Skeletal muscle satellite cell (primary cell): ENCODE data around the gene SLC39A10.
"Not testable (repeated sequence)": the region's sequence is repeated elsewhere in the genome, so short reads cannot be mapped to it uniquely, and the experiment has no call there.

Experiments
- H3K27me3 ChIP-seq: 2 replicates; pipeline ENCODE4 v1.7.0; 2013; ENCODE audit warnings: low read length; ENCODE audit not compliant: control insufficient read depth, insufficient read depth
- H3K36me3 ChIP-seq: 2 replicates; pipeline ENCODE4 v1.7.0; 2013; ENCODE audit warnings: mild to moderate bottlenecking, control low read depth, low read length; ENCODE audit not compliant: insufficient read depth
- H3K4me1 ChIP-seq: 2 replicates; pipeline ENCODE4 v1.7.0; 2013; ENCODE audit warnings: low read length; ENCODE audit not compliant: control insufficient read depth, insufficient read depth
- H3K4me2 ChIP-seq: 2 replicates; pipeline ENCODE4 v1.7.0; 2013; ENCODE audit warnings: mild to moderate bottlenecking, low read length
- H3K4me3 ChIP-seq: 2 replicates; pipeline ENCODE4 v1.7.0; 2013; ENCODE audit warnings: low read length
- H3K9ac ChIP-seq: 2 replicates; pipeline ENCODE4 v1.7.0; 2013; ENCODE audit warnings: mild to moderate bottlenecking, low read depth, low read length, moderate library complexity
- H3K9me3 ChIP-seq: replicated peaks from 2 replicates; pipeline ENCODE4 v1.7.0; 2013; ENCODE audit warnings: mild to moderate bottlenecking, control low read depth, low read length

The SLC39A10 gene

DNA sequence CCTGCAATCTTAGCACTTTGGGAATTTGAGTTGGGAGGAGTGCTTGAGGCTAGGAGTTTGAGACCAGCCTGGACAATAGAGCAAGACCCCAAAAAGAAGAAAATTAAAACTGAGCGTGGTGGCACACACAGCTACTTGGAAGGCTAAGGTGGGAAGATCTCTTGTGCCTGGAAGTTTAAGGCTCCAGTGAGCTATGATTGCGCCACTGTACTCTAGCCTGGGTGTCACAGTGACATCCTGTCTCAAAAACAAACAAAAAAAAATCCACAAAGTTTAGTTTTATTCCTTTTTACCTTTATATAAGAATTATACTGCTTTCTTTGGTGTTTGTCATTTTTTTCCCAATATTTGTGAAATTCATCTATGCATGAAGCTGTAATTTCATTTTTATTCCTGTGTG, 20.3 kb downstream of the SLC39A10 start:
- no peaks in the 10 kb centered on the region for H3K27me3 ChIP-seq
- H3K9me3 ChIP-seq: no peaks in the 10 kb centered on the region
- H3K36me3 ChIP-seq: peaks cover 9% of the 10 kb centered on the region
- no peak overlapping the region for H3K4me2 ChIP-seq
- H3K4me1 ChIP-seq: peaks cover 6% of the 10 kb centered on the region
- H3K9ac ChIP-seq: no peak overlapping the region
- H3K4me3 ChIP-seq: no peak overlapping the region

DNA sequence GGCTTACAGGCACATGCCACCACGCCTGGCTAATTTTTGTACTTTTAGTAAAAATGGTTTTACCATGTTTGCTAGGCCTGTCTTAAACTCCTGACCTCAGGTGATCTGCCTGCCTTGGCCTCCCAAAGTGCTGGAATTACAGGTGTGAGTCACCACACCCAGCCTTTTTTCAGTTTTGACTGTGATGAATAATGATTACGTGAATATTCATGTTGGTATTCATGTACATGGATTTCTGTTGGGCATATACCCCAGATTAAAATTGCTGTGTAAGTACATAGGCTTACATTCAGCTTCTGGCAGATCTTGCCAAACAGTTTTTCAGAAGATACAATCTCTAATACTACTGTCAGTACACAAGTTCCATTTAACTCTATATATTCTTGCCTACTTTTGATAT, 20.9 kb downstream of the SLC39A10 start:
- Histone ChIP-seq H3K9me3 (no peaks in the 10 kb centered on the region), H3K4me3 (no peak overlapping the region), H3K9ac (no peak overlapping the region), H3K4me2 (no peak overlapping the region), H3K36me3 (peaks cover 9% of the 10 kb centered on the region), H3K27me3 (no peaks in the 10 kb centered on the region), H3K4me1 (peaks cover 6% of the 10 kb centered on the region)

DNA sequence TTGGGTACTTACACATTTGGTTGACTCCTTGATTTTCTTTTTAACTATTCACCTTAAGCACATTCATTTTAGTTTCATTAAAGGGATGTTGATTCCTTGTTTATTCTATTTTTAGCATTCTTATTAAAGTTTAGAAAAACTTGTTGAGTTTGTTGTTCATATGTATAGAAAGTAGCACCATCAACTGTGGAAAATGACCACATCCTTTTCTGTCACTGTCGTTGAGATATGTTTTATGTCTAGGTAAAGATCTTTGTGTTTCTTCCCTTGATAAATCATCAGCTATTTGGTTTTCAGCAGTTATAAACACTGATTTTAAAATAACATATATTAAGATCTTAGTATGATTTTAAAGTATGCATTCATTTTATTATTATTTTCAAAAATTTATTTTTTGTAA, 25.1 kb downstream of the SLC39A10 start:
- Histone ChIP-seq H3K4me3 (no peak overlapping the region), H3K36me3 (peaks cover 9% of the 10 kb centered on the region), H3K9ac (no peak overlapping the region), H3K4me1 (peaks cover 4% of the 10 kb centered on the region), H3K9me3 (no peaks in the 10 kb centered on the region), H3K4me2 (no peak overlapping the region), H3K27me3 (no peaks in the 10 kb centered on the region)

DNA sequence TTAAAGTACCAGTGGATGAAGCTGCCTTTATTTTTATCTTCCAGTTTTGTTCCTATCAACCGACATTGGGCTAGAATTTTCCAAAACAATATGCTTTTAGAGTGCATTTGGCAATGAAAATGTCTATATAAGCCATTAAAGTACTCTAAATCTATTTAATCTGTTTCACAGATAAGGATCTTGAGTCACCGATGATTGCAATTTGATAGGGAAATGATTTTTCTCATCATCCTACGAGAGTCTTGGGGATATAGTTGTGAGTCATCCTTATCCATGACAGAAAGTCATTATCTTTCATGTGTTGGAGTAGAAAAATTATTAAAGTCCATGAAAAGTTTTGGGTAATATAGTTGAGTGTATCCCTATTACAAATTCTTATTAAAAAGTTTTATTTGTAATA, 26.1 kb downstream of the SLC39A10 start:
- no peaks in the 10 kb centered on the region for H3K27me3 ChIP-seq
- no peaks in the 10 kb centered on the region for H3K9me3 ChIP-seq
- no peak overlapping the region for H3K4me2 ChIP-seq
- H3K9ac ChIP-seq: no peak overlapping the region
- peaks cover 9% of the 10 kb centered on the region for H3K36me3 ChIP-seq
- H3K4me3 ChIP-seq: no peak overlapping the region
- H3K4me1 ChIP-seq: peaks cover 4% of the 10 kb centered on the region

DNA sequence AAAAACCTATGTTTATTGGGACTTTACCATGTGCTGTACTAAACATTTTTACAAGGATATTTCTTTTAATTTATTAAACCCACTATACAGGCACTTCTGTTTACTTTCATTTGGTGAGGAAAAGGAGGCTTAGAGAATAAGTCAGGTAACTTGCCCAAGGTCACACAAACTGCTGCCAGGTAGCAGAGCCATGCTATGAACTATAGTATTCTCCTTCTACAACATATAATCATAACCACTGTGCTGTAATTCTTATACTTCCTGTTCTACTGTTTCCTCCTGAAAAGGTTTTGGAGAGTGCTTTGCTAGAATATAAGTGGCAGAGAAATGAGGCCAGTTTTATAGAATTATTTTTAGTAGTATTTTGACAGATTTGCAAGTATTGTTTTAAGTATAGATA, 29.5 kb downstream of the SLC39A10 start:
- Histone ChIP-seq H3K9me3 (no peaks in the 10 kb centered on the region), H3K4me2 (no peak overlapping the region), H3K4me1 (peaks cover 4% of the 10 kb centered on the region), H3K4me3 (no peak overlapping the region), H3K27me3 (no peaks in the 10 kb centered on the region), H3K36me3 (no peaks in the 10 kb centered on the region), H3K9ac (no peak overlapping the region)

DNA sequence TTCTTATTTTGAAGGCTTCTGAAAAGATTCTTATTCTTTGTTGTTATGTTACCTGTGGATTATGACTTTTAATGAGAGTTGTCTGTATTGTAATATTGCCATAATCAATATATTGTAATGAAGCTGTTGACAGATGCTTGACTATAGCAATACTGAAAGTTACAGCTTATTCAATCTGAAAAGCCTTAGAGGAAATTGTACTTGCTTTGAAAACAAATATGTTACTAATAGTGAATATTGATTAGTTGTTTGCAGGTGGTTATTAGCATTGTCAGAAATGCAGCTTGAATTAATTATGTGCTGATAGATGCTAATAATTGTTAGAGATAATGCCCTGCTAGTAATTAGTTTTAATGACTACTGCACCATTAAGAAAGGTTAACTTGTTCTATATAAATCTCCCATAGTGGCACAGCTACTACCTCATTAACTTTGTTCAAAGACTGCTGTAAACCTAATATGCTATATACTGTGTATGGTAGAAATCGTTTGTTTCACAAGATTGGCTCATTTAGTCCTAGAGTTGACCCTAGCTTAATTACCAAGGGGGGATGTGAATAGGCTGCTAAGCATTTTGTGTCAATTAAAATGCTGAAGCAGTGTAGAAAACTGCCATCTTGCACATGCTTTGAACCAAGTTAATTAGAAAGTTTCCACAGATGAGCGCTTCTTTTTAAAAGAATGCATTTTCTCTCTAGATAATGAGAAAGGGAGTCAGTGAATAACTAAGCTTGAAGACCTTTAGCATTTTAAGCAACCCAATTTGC, 30.5 kb downstream of the SLC39A10 start:
- Histone ChIP-seq H3K4me1 (peaks cover 4% of the 10 kb centered on the region), H3K9ac (no peak overlapping the region), H3K9me3 (no peaks in the 10 kb centered on the region)

DNA sequence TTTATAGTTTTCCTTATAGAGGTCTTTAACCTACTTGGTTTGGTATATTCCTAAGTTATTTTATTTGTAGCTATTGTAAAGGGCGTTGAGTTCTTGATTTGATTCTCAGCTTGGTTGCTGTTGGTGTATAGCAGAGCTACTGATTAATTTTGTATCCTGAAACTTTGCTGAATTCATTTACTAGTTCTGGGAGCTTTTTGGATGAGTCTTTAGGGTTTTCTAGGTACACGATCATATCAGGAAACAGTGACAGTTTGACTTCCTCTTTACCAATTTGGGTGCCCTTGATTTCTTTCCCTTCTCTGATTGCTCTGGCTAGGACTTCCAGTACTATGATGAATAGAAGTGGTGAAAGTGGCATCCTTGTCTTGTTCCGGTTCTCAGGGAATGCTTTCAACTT, 35.5 kb downstream of the SLC39A10 start:
- H3K27me3 ChIP-seq, H3K36me3 ChIP-seq, H3K4me2 ChIP-seq, H3K9ac ChIP-seq, H3K4me3 ChIP-seq, H3K9me3 ChIP-seq, H3K4me1 ChIP-seq: not testable (repeated sequence)

More for the DNA sequence above, 30.5 kb downstream of the SLC39A10 start:
- Histone ChIP-seq H3K4me3 (no peak overlapping the region), H3K36me3 (no peaks in the 10 kb centered on the region), H3K4me2 (no peak overlapping the region), H3K27me3 (no peaks in the 10 kb centered on the region)

DNA sequence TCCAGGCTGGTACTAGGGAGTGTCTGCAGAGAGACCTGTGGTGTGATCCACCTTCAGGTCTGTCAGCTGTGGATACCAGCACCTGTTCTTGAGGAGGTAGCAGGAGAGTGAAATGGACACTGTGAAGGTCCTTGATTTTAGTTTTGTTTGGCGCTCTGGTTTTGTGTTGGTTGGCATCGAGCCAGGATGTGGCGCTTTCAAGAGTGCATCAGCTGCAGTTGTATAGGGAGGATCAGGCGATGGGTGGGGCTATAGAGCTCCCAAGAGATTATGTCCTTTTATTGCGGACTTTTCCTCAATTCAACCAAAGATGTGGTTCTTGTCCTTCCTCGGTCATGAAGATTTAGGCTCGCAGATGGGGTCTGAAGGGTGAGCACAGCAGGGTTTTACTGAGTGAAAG, 37.5 kb downstream of the SLC39A10 start:
- Histone ChIP-seq H3K4me1 (no peaks in the 10 kb centered on the region), H3K9ac (no peak overlapping the region), H3K9me3 (no peaks in the 10 kb centered on the region), H3K4me3 (no peak overlapping the region), H3K36me3 (no peaks in the 10 kb centered on the region), H3K27me3 (no peaks in the 10 kb centered on the region), H3K4me2 (no peak overlapping the region)

DNA sequence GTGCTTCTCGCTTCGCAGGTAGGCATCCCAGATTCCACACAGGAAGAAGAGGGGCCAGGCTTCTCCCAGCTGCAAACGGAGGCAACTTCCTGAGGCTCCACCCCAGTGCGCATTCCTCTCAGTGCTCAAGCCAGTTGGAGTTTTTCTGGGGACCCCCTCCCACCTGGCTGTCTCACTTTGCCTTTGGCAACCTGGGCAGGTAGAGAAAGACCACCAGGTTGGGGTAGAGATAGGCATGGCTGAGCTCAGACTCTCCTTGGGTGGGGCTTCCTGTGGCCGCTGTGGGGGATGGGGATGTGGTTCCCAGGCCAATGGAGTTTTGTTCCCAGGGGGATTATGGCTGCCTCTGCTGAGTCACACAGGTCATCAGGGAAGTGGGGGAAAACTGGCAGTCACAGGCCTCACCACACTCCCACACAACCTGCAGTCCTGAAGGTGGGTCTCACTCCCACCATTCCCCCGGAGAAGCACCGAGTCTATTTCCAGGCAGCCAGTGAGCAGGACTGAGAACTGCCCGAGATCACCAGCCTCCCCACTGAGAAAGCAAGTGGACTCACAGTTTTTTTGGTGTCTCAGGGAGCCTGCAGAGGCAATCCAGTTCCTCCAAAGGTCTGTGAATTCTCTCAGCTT, 38.1 kb downstream of the SLC39A10 start:
- H3K36me3 ChIP-seq: no peaks in the 10 kb centered on the region
- no peak overlapping the region for H3K4me3 ChIP-seq
- no peaks in the 10 kb centered on the region for H3K4me1 ChIP-seq
- no peak overlapping the region for H3K9ac ChIP-seq
- H3K9me3 ChIP-seq: no peaks in the 10 kb centered on the region
- no peaks in the 10 kb centered on the region for H3K27me3 ChIP-seq
- H3K4me2 ChIP-seq: no peak overlapping the region

DNA sequence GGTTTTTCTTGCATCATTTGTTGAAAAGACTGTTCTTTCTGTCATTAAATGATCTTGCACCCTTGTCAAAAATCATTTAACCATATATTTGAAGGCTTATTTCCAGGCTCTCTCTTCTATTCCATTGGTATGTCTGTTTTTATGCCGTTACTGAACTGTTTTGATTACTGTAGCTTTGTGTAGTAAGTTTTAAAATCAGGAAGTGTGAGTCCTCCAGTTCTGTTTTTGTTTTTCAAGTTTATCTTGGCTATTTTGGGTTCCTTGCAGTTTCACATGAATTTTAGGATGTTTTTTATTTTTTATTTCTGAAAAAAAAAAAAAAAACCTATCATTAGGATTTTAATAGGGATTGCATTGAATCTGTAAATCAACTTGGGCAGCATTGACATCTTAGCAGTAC, 39.0 kb downstream of the SLC39A10 start:
- H3K9me3 ChIP-seq: no peaks in the 10 kb centered on the region
- no peak overlapping the region for H3K4me3 ChIP-seq
- no peaks in the 10 kb centered on the region for H3K4me1 ChIP-seq
- no peak overlapping the region for H3K9ac ChIP-seq
- no peaks in the 10 kb centered on the region for H3K36me3 ChIP-seq
- H3K27me3 ChIP-seq: no peaks in the 10 kb centered on the region
- H3K4me2 ChIP-seq: no peak overlapping the region

DNA sequence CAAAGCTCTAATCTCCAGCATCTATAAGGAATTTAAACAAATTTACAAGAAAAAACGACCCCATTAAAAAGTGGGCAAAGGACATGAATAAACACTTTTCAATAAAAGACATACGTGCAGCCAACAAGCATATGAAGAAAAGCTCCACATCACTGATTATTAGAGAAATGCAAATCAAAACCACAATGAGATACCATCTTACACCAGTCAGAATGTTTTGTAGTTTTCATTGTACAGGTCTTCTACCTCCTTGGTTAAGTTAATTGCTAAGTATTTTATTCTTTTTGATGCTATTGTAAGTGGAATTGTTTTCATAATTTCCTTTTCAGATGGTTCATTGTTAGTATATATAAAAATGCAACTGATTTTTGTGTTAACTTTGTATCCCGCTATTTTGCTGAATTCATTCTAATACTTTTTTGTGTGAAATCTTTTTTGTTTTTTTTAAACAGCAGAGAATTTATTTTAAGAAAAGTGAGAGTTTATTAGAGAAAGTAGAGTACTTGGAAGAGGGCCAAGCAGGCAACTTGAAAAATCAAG, 40.7 kb downstream of the SLC39A10 start:
- Histone ChIP-seq H3K4me2 (no peak overlapping the region), H3K27me3 (no peaks in the 10 kb centered on the region), H3K9ac (no peak overlapping the region), H3K9me3 (no peaks in the 10 kb centered on the region), H3K4me3 (no peak overlapping the region), H3K36me3 (no peaks in the 10 kb centered on the region), H3K4me1 (no peaks in the 10 kb centered on the region)

DNA sequence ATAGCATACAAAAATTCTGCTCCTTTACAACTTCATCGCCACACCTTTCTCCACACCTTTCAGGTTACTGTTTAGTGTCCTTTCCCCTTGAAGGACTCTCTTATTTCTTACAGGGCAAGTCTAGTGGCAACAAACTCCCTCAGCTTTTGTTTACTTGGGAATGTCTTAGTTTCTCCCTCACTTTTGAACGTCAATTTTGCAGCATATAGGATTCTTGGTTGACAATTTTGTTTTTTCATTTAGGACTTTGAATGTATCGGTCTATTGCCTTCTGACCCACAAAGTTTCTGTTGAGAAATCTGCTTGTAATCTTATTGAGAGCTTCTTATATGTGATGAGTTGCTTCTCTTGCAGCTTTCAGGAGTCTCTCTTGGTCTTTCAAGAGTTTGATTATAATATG, 43.5 kb downstream of the SLC39A10 start:
- no peaks in the 10 kb centered on the region for H3K4me1 ChIP-seq
- H3K9me3 ChIP-seq: no peaks in the 10 kb centered on the region
- H3K36me3 ChIP-seq: no peaks in the 10 kb centered on the region
- no peaks in the 10 kb centered on the region for H3K27me3 ChIP-seq
- H3K4me2 ChIP-seq: no peak overlapping the region
- H3K4me3 ChIP-seq: no peak overlapping the region
- H3K9ac ChIP-seq: no peak overlapping the region
